Stimulated activated CD8-positive, alpha-beta memory T cell treated with anti-CD3 and anti-CD28 coated beads, Interleukin-15, amount 100 ng/mL, for 48 hours (primary cell): ENCODE results near the gene RBM48.
A peak's percentile ranks its signal among the peaks of the same experiment; 100 is the strongest.
"Not testable (repeated sequence)": the region's sequence is repeated elsewhere in the genome, so short reads cannot be mapped to it uniquely, and the experiment has no call there.

Experiments used
- DNase-seq, 2 donors: peaks; one replicate each; pipeline ENCODE4 v3.0.0-alpha.2; 2020; ENCODE audit warnings: low read depth in 2 of 2

Gene RBM48

DNA sequence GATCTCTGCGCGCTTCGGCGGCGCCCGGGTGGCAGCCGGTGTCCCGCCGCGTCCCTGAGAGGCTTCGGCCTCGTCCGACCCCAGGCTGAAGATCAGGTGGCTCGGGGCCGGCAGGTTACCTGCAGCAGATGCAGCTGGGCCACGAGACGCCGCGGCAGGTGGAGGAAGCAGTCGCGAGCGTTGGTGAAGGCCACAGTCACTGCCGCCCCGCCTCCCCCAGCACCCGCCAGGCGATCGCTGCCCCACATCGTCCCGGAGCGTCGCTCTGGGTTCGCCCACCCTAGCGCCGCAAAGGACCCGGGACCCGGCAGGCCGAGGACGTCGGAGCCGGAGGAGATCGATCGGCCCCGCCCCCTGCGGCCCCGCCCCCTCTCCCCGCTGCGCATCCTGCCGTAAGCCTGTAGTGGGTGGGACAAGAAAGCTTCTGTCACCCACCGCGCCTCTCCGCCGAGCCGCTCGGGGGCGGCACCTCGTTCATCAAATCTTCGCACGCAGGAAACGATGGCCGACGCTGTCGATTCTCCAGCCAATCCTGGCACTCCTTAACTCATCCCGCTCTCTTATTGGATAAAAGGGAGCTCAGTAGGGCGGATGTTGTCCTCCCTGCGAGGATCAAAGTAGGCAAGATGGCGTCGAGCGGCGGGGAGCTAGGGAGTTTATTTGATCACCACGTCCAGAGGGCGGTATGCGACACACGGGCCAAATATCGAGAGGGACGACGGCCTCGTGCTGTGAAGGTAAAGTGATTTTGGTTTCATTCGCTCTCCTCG, at the start of gene RBM48, which contains the start of gene PEX1:
RBM48 (plus strand) TSS at position 608 of the 770 bp plus-strand sequence; CDS start at position 627, 19 bp downstream.
PEX1 (minus strand) TSS at position 333 of the 770 bp plus-strand sequence; CDS start at position 248, 85 bp downstream.
- peak; percentile 94 to 96 for DNase-seq

- DNase-seq, result not testable (repeated sequence)
Measured at GRCh38 chr7:92479146-92479545, 49.4 kb upstream of the RBM48 start.

- not testable (repeated sequence) for DNase-seq
Measured at GRCh38 chr7:92483624-92484023, 45.0 kb upstream of the RBM48 start.

DNA sequence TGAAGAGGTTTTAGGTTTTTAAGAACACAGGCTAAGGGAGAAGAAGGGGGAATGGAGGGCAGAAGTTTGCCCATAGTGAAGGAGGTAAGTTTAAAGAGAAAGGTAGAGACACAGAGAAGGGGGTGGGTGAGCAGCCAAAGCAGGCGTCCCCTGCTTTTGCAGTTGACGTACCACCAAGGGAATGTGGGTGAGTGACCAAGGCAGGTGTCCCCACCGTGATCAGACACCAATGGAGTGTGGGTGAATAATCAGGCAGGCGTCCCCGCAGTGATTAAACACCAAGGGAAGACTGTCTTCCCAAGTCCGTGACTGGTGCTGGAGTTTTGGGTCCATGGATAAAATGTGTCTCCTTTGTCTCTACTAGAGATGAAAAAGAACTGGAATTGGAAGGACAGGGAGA, 44.4 kb upstream of the RBM48 start:
- DNase-seq, result not testable (repeated sequence)

DNA sequence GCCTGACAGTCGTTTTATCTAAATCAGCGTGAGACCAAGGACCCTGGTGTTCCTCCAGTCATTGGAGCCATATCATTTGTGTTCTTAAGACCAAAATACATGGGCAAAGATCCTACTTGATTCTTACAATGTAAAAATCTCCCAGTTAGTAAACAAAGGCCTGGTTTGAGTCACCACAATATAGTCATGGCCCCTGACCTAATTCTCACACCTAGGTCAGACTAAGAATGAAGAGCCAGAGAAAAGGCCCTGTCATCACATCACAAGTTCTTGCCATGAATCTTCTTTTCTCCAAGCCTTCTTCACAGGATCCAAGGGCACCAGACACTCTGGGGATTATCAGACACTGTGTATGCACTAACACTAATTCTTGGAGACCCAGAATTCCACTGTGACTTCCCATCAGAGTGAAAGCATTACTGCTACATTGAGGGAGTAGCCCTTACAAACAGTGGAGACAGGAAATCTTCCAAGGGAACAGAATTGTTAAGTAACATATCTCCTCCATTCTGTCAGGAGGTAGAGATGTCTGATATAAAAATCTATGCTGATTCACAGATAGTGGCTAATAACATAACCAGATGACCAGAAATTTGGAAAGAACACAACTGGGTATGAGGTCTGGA, 43.2 kb upstream of the RBM48 start:
- no peak for DNase-seq

DNA sequence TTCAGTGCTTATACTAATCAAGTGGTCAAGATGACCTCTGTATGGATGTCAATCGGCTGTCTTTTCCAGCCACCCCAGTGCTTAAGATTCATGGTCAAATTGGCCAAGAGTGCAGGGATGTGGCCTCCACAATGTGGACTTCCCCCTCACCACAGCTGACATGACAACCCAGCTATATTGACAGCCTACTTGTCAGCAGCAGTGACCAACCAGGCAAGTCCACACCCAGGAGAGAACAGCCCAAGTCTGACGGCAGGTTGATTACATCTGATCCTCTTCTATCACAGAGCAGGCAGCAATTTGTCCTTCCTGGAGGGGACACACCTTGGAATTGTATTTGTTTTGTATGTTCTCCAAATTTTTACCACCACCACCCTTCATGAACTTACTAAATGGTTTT, 42.6 kb upstream of the RBM48 start:
- no peak for DNase-seq

DNA sequence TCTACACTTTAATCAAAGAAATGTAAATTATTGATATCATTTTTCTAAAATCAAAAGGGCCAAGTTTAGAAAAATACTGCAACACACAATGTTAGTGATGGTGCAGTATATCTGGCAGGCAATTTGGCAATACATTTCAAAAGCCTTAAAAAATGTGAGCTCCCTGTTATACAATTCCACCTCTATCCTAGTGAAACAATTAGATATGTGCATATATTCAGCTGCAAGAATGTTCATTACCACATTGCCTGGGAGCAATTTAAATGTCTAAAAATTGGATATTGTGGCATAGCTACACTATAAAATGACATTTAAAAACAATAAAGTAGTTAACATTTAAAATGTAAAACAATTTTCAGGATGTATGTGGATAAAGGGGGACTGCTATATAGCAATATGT, 40.8 kb upstream of the RBM48 start:
- DNase-seq, result no peak

DNA sequence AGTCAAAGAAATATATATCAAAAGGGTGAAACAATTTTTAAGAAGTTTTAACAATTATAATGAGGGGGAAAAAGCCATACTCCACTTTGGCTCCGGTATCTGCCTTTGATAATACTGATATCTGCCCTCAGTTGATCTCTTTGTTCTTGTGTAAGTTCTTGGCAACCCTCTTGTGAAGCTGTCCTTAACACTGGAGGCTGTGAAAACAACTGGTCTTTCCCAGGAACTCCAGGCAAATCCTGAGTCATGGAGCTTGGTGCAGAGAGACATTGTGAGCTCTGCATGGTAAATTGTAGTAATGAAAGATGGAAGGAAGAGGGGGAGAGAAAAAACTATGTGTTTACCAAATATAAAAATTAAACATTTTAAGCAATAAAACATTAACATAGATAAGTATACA, 39.0 kb upstream of the RBM48 start:
- no peak for DNase-seq

- DNase-seq, result no peak
Measured at GRCh38 chr7:92496876-92497275, 31.7 kb upstream of the RBM48 start.

DNA sequence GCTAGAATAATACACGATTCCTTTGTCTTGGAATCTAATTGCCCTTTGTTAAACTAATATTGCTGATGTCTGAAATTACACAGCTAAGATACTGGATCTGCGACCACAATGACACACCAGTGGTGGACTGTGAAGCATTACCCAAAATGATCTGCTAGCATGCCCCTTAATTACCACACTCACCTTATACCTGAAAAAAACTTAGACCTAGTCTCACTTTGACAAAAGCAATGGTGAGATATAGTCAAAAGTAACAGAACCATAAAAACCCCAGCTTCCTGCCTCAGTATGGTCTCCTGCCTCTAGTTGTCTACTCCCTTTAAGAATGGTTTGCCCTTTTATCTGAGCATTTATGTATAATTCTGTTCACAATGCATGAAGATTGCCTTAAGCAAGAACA, 30.0 kb upstream of the RBM48 start:
- DNase-seq, result no peak

DNA sequence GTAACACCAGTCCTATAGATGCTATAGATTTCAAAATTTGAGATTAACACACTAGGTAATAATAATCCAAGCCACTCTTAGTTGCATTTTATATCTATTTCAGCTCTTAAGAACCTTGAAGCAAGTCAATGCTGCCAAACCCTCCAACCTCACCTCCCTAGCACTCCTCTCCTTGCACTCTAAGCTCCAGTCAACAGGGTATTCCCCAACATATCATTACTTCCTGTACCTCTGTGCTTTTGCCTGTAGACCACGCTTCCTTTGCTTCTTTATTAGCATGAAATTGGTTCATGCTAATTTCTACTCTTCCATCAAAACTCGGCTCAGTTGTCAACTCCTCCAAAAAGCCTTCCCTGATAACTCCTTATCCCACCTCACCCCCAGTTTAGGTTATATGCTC, 24.8 kb upstream of the RBM48 start:
- DNase-seq, result no peak

DNA sequence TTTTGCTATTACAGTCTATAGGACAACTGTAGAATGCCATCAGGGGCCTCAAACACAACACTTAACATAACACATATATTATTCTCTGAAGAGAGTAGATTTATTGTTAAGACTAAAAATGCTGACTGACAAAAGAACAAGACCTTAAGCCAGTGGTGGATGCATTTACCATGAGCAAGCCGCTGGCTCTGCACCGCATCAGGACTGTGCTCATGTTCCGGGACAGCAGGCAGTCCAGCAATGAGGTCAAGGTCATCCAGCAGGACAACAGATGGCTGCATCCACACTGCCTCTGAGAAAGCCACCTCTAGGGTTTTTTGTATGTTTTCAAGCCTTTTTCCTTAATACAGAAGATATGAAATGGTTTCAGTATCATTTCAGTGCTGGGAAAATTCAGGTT, 24.0 kb upstream of the RBM48 start:
- DNase-seq, result no peak

- DNase-seq, result no peak
Measured at GRCh38 chr7:92506363-92506762, 22.2 kb upstream of the RBM48 start.

DNA sequence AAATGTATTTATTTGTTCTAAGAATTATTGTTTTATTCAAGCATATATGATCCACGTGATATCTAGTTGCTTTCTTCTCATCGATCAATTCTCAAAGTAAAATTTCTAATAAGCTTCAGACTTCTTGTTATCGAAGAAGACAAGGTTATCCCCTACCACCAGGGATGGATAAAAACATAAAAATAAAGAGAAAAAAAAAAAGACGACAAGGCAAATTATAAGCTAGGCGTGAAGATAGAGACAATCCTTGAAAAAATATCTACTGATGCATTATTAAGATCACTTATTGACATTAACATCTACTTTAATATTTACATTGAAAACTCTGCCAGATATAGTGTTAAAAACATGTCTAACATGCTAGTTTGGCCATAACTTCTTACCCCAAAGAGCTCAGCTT, 19.6 kb upstream of the RBM48 start:
- DNase-seq, result no peak

- DNase-seq, result no peak
Measured at GRCh38 chr7:92513167-92513902, 15.3 kb upstream of the RBM48 start.

GRCh38 chr7:92517631-92518030, 11.0 kb upstream of the RBM48 start:
- DNase-seq, result no peak

DNA sequence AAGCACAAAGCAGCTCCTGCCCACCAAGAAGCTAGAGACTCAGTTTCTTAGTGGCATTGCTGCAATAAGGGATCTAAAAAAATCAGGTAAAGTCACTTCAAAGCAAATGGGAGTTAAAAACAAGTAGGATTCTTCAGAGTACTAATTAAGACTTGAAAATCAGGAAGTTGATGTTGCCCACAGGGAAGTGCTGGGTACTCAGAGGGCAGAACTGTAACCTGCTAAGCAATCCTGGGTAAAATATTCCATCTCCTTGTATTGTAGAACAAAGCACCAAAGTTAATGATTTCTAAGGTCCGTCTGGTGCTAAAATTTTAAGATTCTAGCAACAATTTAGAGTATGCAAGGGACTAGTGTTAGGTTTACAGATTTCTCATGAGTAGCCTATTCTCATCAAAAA, 8.6 kb upstream of the RBM48 start:
- DNase-seq, result no peak

- no peak for DNase-seq
Measured at GRCh38 chr7:92523110-92523509, 5.5 kb upstream of the RBM48 start.

DNA sequence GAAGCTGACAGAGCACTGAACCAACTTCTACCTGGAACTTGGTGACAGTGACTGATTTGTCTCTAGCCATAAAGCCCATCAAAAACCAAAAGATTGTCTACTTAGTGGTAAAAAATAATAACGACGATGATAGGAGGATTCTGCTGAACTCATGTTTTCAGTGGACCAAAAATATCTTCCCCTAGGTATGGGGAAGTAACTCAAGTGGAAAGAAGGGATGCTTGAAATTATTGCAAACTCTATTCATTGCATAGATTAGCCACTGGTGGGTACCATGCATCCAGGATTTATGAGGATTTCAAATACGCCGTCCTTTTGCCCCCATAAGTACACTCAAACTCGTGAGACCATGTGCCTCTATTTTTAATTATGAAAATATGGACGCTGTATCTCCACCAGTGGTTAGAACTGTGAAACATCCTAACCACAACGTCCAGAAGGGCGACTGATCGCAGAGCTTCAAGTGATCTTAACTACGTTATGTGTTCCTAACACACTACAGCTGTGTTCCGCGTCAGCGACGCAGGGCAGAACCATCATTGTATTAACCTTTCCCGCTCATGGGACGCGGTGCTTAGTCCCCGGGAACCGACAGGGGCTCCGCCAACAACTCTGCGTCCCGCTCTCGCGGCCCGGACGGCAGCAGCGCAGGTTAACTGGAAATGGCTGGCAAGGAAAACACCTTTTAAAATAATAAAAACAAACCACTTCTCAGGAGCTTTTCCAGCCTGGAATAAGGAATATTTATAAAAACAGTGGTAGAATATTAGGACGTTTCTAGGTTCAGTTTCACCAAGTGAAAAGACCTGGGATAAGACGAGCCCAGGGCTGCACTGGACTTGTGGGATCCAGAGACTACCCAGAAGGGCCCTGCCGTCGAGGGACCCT, 1.1 kb upstream of the RBM48 start:
- DNase-seq, result peak; percentile 30 to 31

DNA sequence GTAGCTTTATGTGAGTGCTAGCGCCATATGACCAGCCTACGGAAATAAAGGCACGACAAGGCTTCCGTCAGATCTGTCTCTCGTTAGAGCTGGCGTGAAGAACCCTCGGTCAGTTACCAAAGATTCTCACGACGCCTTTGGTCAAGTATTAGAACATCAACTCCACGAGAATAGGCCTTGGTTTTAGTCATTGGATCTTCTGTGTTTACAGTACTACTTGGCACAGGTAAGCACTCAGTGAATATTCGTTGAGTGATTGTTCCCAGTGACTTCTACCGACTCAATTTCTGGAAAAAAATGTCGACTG, 316 bp downstream of the RBM48 start:
- no peak for DNase-seq

DNA sequence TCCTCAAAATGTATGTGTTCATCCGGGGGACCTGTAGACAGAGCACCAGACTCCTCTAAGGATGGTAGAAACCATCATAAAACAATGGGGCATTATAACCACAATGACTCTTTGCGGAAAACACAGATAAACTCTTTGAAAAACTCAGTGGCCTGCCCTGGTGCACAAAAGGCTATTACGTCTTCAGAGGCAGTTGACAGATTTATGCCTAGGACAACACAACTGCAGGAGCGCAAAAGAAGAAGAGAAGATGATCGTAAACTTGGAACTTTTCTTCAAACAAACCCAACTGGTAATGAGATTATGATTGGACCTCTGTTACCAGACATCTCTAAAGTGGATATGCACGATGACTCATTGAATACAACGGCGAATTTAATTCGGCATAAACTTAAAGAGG, 6.0 kb downstream of the RBM48 start:
- DNase-seq, result no peak

DNA sequence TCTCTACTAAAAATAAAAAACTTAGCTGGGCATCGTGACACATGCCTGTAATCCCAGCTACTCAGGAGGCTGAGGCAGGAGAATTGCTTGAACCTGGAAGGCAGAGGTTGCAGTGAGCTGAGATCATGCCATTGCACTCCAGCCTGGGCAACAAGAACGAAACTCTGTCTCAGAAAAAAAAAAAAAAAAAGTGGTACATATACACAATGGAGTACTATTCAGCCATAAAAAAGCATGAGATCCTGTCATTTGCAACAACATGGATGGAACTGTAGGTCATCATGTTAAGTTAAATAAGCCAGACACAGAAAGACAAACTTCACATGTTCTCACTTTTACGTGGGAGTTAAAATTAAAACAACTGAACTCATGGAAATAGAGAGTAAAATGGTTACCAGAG, 14.9 kb downstream of the RBM48 start:
- not testable (repeated sequence) for DNase-seq
